Measurements from ENCODE around the gene PTPRZ1. TPM values are rescaled to one million over a fixed set of nuclear protein-coding genes. Genes with fewer than 3 reads are reported as not detected.

Gene PTPRZ1
- total and polyA plus RNA-seq, 2 of the 4 experiments (the other 2 are of a cell fraction) = not detected

GRCh38 chr7:121882731-121883130 lies 9.8 kb downstream of the PTPRZ1 start:
- H3K9me1 ChIP-seq (ENCODE audit: insufficient read depth, low read length) = no peaks in the 10 kb centered on the region; the same call in 1 of the 2 replicates
- no peak overlapping the region for H3K4me2 ChIP-seq (ENCODE audit: low read depth, low read length)
- in situ Hi-C loops (cut with MboI; ENCODE audit: low sequenced_read_pairs) (no loop called here), dilution Hi-C loops (cut with HindIII; ENCODE audit: low sequenced_read_pairs, unreplicated experiment) (no loop called here), intact Hi-C loops (cut with micrococcal nuclease) (no loop called here)
- H2BK120ac ChIP-seq (ENCODE audit: low read depth, low read length) = no peak overlapping the region
- no peak overlapping the region for H4K91ac ChIP-seq (ENCODE audit: insufficient read depth, low read depth, low read length)
- no peak overlapping the region for H2BK15ac ChIP-seq (ENCODE audit: low read depth, low read length)
- ATAC-seq (ENCODE audit: low read depth) (no peak), DNase-seq (no peak)
- H2BK5ac ChIP-seq (ENCODE audit: low read depth, low read length, poor library complexity, severe bottlenecking) = no peak overlapping the region
- no peak overlapping the region for H3K4ac ChIP-seq (ENCODE audit: low read depth, low read length)
- no peaks in the 10 kb centered on the region for H3K79me1 ChIP-seq (ENCODE audit: low read depth in 1 of 2, low read length in 2 of 2)
- TF ChIP-seq MXI1 (IDR thresholded peaks at IDR 0.05; ENCODE audit: borderline replicate concordance, low read depth, low read length) (no peak), POLR2A (IDR thresholded peaks at IDR 0.05; ENCODE audit: low read depth, low read length) (no peak), SMC3 (IDR thresholded peaks at IDR 0.05; ENCODE audit: low read depth, low read length) (no peak), CTCF (conservative IDR thresholded peaks at IDR 0.05; ENCODE audit: low read depth, low read length) (no peak)
- TF ChIP-seq, protein P1, sequence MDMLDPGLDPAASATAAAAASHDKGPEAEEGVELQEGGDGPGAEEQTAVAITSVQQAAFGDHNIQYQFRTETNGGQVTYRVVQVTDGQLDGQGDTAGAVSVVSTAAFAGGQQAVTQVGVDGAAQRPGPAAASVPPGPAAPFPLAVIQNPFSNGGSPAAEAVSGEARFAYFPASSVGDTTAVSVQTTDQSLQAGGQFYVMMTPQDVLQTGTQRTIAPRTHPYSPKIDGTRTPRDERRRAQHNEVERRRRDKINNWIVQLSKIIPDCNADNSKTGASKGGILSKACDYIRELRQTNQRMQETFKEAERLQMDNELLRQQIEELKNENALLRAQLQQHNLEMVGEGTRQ (IDR thresholded peaks at IDR 0.05; ENCODE audit: low read depth, low read length) = no peak
- no peak overlapping the region for H4K5ac ChIP-seq (ENCODE audit: low read depth, low read length)
- 80% methylated on average over 1 of the region's 2 CpGs; no CpG with 5 or more reads in 1 of the 2 experiments for WGBS, 2 experiments (ENCODE audit: extremely low coverage in 2 of 2, insufficient read length in 1 of 2)
- H3K4me1 ChIP-seq (ENCODE audit: control insufficient read depth, insufficient read depth, low read length) = no peaks in the 10 kb centered on the region
- no peaks in the 10 kb centered on the region for H4K20me1 ChIP-seq (ENCODE audit: insufficient read depth, low read length)
- no peak overlapping the region for H3K23ac ChIP-seq (ENCODE audit: low read depth, low read length)
- no peaks in the 10 kb centered on the region for H3K36me3 ChIP-seq (ENCODE audit: control insufficient read depth, insufficient read depth, low read length)
- H3K4me3 ChIP-seq (ENCODE audit: insufficient read depth, low read depth, low read length) = no peak overlapping the region
- no peak overlapping the region for H2AFZ ChIP-seq (replicated peaks; ENCODE audit: low read length, poor library complexity)
- no peak overlapping the region for H2AK9ac ChIP-seq (replicated peaks; ENCODE audit: low read depth, low read length, poor library complexity)
- ChIA-PET POLR2A (ENCODE audit: unreplicated experiment) (no interaction called here), CTCF (no interaction called here)
- H3K9ac ChIP-seq (ENCODE audit: low read depth, low read length) = no peak overlapping the region
- H2BK20ac ChIP-seq (ENCODE audit: low read depth, low read length) = no peak overlapping the region
- no peaks in the 10 kb centered on the region; the same call in 1 of the 2 replicates for H3K27me3 ChIP-seq (ENCODE audit: control insufficient read depth, insufficient read depth, low read length)
- no peaks in the 10 kb centered on the region for H3K9me3 ChIP-seq (ENCODE audit: control insufficient read depth, insufficient read depth, low read length)
- H3K56ac ChIP-seq (ENCODE audit: extremely low read depth, insufficient read depth, low read length) = no peak overlapping the region
- no peak overlapping the region for H2AK5ac ChIP-seq (ENCODE audit: low read depth, low read length)
- H4K8ac ChIP-seq (ENCODE audit: low read depth in 2 of 2, low read length in 2 of 2) = no peak overlapping the region
- H3K27ac ChIP-seq (ENCODE audit: insufficient read depth, low read length) = no peak overlapping the region
- BruUV-seq (replicated peaks) = no TSS peak
- H3K14ac ChIP-seq (replicated peaks; ENCODE audit: low read depth, low read length) = no peak overlapping the region
- H3K18ac ChIP-seq (ENCODE audit: low read depth, low read length) = no peak overlapping the region
